GM18867 (cell line): Measurements from ENCODE around the gene CCNB3.

ENCODE experiments used
- ATAC-seq: cut with Tn5 transposase; IDR thresholded peaks from one replicate; pipeline ENCODE4 v1.9.1; 2021; ENCODE audit warnings: mild to moderate bottlenecking, moderate library complexity; ENCODE audit not compliant: unreplicated experiment

The CCNB3 gene

GRCh38 chrX:50372966-50373365, 168.4 kb downstream of the CCNB3 start:
- ATAC-seq, result no peak

DNA sequence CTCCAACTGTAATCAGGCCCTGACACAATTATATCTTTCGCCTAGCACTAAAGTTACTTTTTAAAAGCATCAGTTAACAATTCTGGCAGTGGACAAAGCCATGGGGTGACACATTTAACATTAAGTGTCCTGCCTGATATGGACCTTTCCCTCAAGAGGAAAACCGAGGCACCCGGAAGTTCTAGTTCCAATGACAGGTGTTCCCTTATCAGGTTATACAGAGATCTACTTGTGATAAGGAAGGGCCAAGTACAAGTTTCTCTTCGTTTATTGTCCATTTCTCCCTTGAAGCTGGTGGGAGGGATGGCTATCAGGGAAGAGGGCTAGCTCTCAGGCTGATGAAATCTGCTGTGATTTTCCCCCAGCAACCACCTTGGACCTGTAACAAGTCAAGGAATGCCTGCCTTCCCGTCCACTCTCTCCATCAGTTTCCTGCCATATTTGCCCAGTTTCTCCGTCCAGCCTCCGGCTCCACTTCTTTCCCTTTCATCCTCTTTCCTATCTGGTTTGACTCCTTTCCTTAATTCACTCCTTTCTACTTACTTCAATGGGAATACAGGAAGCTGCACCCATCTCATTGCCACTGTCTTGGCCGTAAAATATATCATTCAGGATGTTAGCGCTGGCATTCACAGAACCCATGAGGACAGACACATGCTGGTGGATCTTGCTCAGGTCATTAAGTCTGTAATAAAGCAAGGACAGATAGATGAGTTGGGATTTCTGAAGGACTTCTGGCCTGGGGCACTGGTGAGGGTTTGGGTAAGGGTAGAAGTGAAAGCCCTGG, 171.1 kb downstream of the CCNB3 start:
- ATAC-seq, result no peak

- ATAC-seq, result no peak
Observed at GRCh38 chrX:50381729-50382415, 177.3 kb downstream of the CCNB3 start.

GRCh38 chrX:50386520-50386919, 182.0 kb downstream of the CCNB3 start:
- ATAC-seq, result no peak

- ATAC-seq, result no peak
Observed at GRCh38 chrX:50393902-50394301, 189.3 kb downstream of the CCNB3 start.
